Measurements from ENCODE around the gene FUBP3. TPM values are rescaled to one million over a fixed set of nuclear protein-coding genes. Genes with fewer than 3 reads are reported as not detected.

Gene FUBP3
- total RNA-seq, 1 experiment from 2014 or later = 78.6 TPM

GRCh38 chr9:130661451-130662098 is 82.2 kb downstream of the FUBP3 start:
- Mint-ChIP-seq H3K27ac (no peak overlapping the region), H3K36me3 (ENCODE audit: insufficient read depth in 1 of 3, low read depth in 3 of 3) (peaks cover 4 to 7% (median 5%) of the 10 kb centered on the region in 3 experiments; a peak in 4 of 7 replicates), H3K27me3 (ENCODE audit: low read depth) (peaks cover 100% of the 10 kb centered on the region), H3K4me3 (peak overlapping the region in 1 of 2 experiments; percentile 83; a peak in 3 of 5 replicates), H3K9me3 (peaks cover 0 to 13% of the 10 kb centered on the region in 2 experiments; a peak in 3 of 5 replicates), H3K4me1 (peaks cover 11 to 35% of the 10 kb centered on the region in 2 experiments)
- no peak overlapping the region for H4K5ac ChIP-seq (ENCODE audit: insufficient read length, low read depth, low read length)
- no peaks in the 10 kb centered on the region for H4K20me1 ChIP-seq (ENCODE audit: control insufficient read depth, insufficient read depth, insufficient read length)
- H3K18ac ChIP-seq (ENCODE audit: insufficient read length, low read depth, low read length) = no peak overlapping the region
- H3K4me1 ChIP-seq (ENCODE audit: insufficient read depth, low read length) = no peaks in the 10 kb centered on the region; the same call in 1 of the 2 replicates
- H3K23me2 ChIP-seq (ENCODE audit: insufficient read length, low read depth, low read length, poor library complexity, severe bottlenecking) = peaks cover 18% of the 10 kb centered on the region
- no peak overlapping the region for H3K9ac ChIP-seq (ENCODE audit: extremely low read depth, insufficient read length, low read length)
- peak; percentile 48 for DNase-seq
- no peak overlapping the region for H3K27ac ChIP-seq (ENCODE audit: insufficient read length, low read depth, low read length)
- no peak overlapping the region for H4K8ac ChIP-seq (replicated peaks; ENCODE audit: insufficient read length, low read depth, low read length)
- no peak overlapping the region for H3K14ac ChIP-seq (ENCODE audit: insufficient read depth, low read length)
- no peak overlapping the region for H2BK5ac ChIP-seq (ENCODE audit: insufficient read length, low read length)
- no peak overlapping the region for H2AK5ac ChIP-seq (ENCODE audit: insufficient read length, low read length)
- H3K4me2 ChIP-seq (ENCODE audit: insufficient read depth, insufficient read length, low read length) = peak overlapping the region; percentile 2
- no peak overlapping the region for H2BK120ac ChIP-seq (ENCODE audit: low read depth, low read length, poor library complexity, severe bottlenecking)
- H4K91ac ChIP-seq (ENCODE audit: insufficient read length, low read depth, low read length) = no peak overlapping the region
- no peak overlapping the region for H3K4ac ChIP-seq (ENCODE audit: low read depth, low read length)
- TF ChIP-seq, protein P1, sequence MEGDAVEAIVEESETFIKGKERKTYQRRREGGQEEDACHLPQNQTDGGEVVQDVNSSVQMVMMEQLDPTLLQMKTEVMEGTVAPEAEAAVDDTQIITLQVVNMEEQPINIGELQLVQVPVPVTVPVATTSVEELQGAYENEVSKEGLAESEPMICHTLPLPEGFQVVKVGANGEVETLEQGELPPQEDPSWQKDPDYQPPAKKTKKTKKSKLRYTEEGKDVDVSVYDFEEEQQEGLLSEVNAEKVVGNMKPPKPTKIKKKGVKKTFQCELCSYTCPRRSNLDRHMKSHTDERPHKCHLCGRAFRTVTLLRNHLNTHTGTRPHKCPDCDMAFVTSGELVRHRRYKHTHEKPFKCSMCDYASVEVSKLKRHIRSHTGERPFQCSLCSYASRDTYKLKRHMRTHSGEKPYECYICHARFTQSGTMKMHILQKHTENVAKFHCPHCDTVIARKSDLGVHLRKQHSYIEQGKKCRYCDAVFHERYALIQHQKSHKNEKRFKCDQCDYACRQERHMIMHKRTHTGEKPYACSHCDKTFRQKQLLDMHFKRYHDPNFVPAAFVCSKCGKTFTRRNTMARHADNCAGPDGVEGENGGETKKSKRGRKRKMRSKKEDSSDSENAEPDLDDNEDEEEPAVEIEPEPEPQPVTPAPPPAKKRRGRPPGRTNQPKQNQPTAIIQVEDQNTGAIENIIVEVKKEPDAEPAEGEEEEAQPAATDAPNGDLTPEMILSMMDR (conservative IDR thresholded peaks at IDR 0.05) = no peak
- no peak overlapping the region for H2BK15ac ChIP-seq (ENCODE audit: low read depth, low read length)
- H2AFZ ChIP-seq (ENCODE audit: low read length) = no peak overlapping the region
- H3K27me3 ChIP-seq (ENCODE audit: insufficient read depth, low read length) = peaks cover 90% of the 10 kb centered on the region
- H2BK20ac ChIP-seq (ENCODE audit: low read depth, low read length, poor library complexity, severe bottlenecking) = no peak overlapping the region
- H3K9me3 ChIP-seq (ENCODE audit: control insufficient read depth, low read depth, low read length) = no peaks in the 10 kb centered on the region
- H3T11ph ChIP-seq (ENCODE audit: low read length) = no peak overlapping the region
- no peaks in the 10 kb centered on the region for H3K79me2 ChIP-seq (ENCODE audit: insufficient read depth, low read length)
- no peak overlapping the region for H3K56ac ChIP-seq (ENCODE audit: insufficient read length, low read depth, low read length)
- H3K23ac ChIP-seq (ENCODE audit: insufficient read length, low read depth, low read length) = no peak overlapping the region
- no peaks in the 10 kb centered on the region for H3K79me1 ChIP-seq (ENCODE audit: insufficient read depth, low read depth, low read length, poor library complexity, severe bottlenecking)
- WGBS (ENCODE audit: extremely low coverage, insufficient read length, low lambda C conversion rate) = no CpG with 5 or more reads among the region's 47 CpGs
- no peak overlapping the region for H2BK12ac ChIP-seq (ENCODE audit: insufficient read length, low read depth, low read length)

All from H9 (cell line).